Nephron progenitor cell (in vitro differentiated cells): Measurements from ENCODE around the gene MIF.

Experiments
- DNase-seq: peaks from one replicate; pipeline ENCODE4 v3.0.0; 2021
- H3K27ac Mint-ChIP-seq: 2 replicates; pipeline ENCODE4 v1.8.0; 2021; ENCODE audit warnings: mild to moderate bottlenecking, moderate library complexity, mixed read lengths
- H3K27me3 Mint-ChIP-seq: 2 replicates; pipeline ENCODE4 v1.8.0; 2021; ENCODE audit warnings: mild to moderate bottlenecking, low read depth, mixed read lengths; ENCODE audit not compliant: poor library complexity
- H3K36me3 Mint-ChIP-seq: 2 replicates; pipeline ENCODE4 v1.8.0; 2021; ENCODE audit warnings: low read depth, mixed read lengths
- H3K4me1 Mint-ChIP-seq: 2 replicates; pipeline ENCODE4 v1.8.0; 2021; ENCODE audit warnings: mixed read lengths
- H3K4me3 Mint-ChIP-seq: 2 replicates; pipeline ENCODE4 v1.8.0; 2021; ENCODE audit warnings: mild to moderate bottlenecking, moderate library complexity, mixed read lengths
- H3K9me3 Mint-ChIP-seq: 2 replicates; pipeline ENCODE4 v1.8.0; 2021; ENCODE audit warnings: mild to moderate bottlenecking, moderate library complexity, mixed read lengths
- CTCF ChIP-seq: fragments of 200-600 bp; sonication (generic); IDR thresholded peaks from 2 replicates; pipeline ENCODE4 v1.5.0; 2021; ENCODE audit warnings: antibody characterized with exemption

The MIF gene

GRCh38 chr22:23868580-23868979 is 25.6 kb upstream of the MIF start:
- H3K9me3 Mint-ChIP-seq = no peaks in the 10 kb centered on the region
- DNase-seq = no peak
- peaks cover 44% of the 10 kb centered on the region for H3K36me3 Mint-ChIP-seq
- H3K27ac Mint-ChIP-seq = no peak overlapping the region
- no peak overlapping the region for H3K4me3 Mint-ChIP-seq
- TF ChIP-seq CTCF = no peak
- H3K4me1 Mint-ChIP-seq = no peaks in the 10 kb centered on the region
- no peaks in the 10 kb centered on the region for H3K27me3 Mint-ChIP-seq

GRCh38 chr22:23874871-23875270 is 19.3 kb upstream of the MIF start:
- DNase-seq = no peak
- Mint-ChIP-seq H3K36me3 (peaks cover 57% of the 10 kb centered on the region), H3K9me3 (no peaks in the 10 kb centered on the region), H3K4me3 (no peak overlapping the region), H3K27me3 (peaks cover 7% of the 10 kb centered on the region), H3K4me1 (peaks cover 12% of the 10 kb centered on the region), H3K27ac (no peak overlapping the region)
- no peak for TF ChIP-seq CTCF

- Mint-ChIP-seq H3K27me3 (peaks cover 7% of the 10 kb centered on the region), H3K9me3 (no peaks in the 10 kb centered on the region), H3K4me1 (peaks cover 12% of the 10 kb centered on the region), H3K4me3 (no peak overlapping the region), H3K36me3 (peaks cover 59% of the 10 kb centered on the region), H3K27ac (no peak overlapping the region)
- no peak for TF ChIP-seq CTCF
- no peak for DNase-seq
Measured at GRCh38 chr22:23875801-23876200, 18.4 kb upstream of the MIF start.

GRCh38 chr22:23877566-23877965 is 16.6 kb upstream of the MIF start:
- no peaks in the 10 kb centered on the region for H3K9me3 Mint-ChIP-seq
- no peak for DNase-seq
- no peak for TF ChIP-seq CTCF
- H3K27me3 Mint-ChIP-seq = peaks cover 7% of the 10 kb centered on the region
- H3K27ac Mint-ChIP-seq = no peak overlapping the region
- H3K4me3 Mint-ChIP-seq = no peak overlapping the region
- H3K36me3 Mint-ChIP-seq = peaks cover 75% of the 10 kb centered on the region
- H3K4me1 Mint-ChIP-seq = peaks cover 12% of the 10 kb centered on the region

GRCh38 chr22:23878219-23878618 is 16.0 kb upstream of the MIF start:
- no peak for TF ChIP-seq CTCF
- peaks cover 12% of the 10 kb centered on the region for H3K4me1 Mint-ChIP-seq
- no peaks in the 10 kb centered on the region for H3K9me3 Mint-ChIP-seq
- peaks cover 7% of the 10 kb centered on the region for H3K27me3 Mint-ChIP-seq
- no peak overlapping the region for H3K4me3 Mint-ChIP-seq
- H3K27ac Mint-ChIP-seq = no peak overlapping the region
- peaks cover 75% of the 10 kb centered on the region for H3K36me3 Mint-ChIP-seq
- no peak for DNase-seq

GRCh38 chr22:23882370-23882769 is 11.8 kb upstream of the MIF start:
- peaks cover 4% of the 10 kb centered on the region for H3K27me3 Mint-ChIP-seq
- TF ChIP-seq CTCF = no peak
- DNase-seq = no peak

More at GRCh38 chr22:23882370-23882769, 11.8 kb upstream of the MIF start:
- Mint-ChIP-seq H3K4me1 (peaks cover 12% of the 10 kb centered on the region), H3K4me3 (no peak overlapping the region), H3K9me3 (no peaks in the 10 kb centered on the region), H3K36me3 (peaks cover 57% of the 10 kb centered on the region), H3K27ac (no peak overlapping the region)
